Renal pelvis (tissue), 4 donors: ENCODE results near the gene SLC9A5. TPM values are rescaled to one million over a fixed set of nuclear protein-coding genes. Genes with fewer than 3 reads are reported as not detected.

Experiments
- DNase-seq: peaks from one replicate; pipeline ENCODE4 v3.0.0-alpha.2; 2013
- polyA plus RNA-seq, 3 donors: library from polyadenylated mRNA; unstranded; fragments of 120-200 nt; gene quantifications; one replicate each; pipeline ENCODE4 v1.2.1, GENCODE V29; 2013; ENCODE audit not compliant: insufficient read length in 3 of 3

Gene SLC9A5
- polyA plus RNA-seq, 3 donors, result 2.7 to 6.3 (median 5.6) TPM

- no peak for DNase-seq
Measured at GRCh38 chr16:67310561-67310960, 61.8 kb downstream of the SLC9A5 start.

GRCh38 chr16:67311607-67312488 is 63.1 kb downstream of the SLC9A5 start:
- peak; percentile 57 for DNase-seq

- DNase-seq, result peak; percentile 26
Measured at GRCh38 chr16:67312719-67313118, 63.9 kb downstream of the SLC9A5 start.

GRCh38 chr16:67317853-67318252 is 69.1 kb downstream of the SLC9A5 start:
- DNase-seq, result no peak

Other genes with a start within 250 kb of the SLC9A5 start
- gene CBFB, start 219.8 kb upstream of the SLC9A5 start, polyA plus RNA-seq, result 10 to 100 TPM; 65.4 to 70.1 (median 67.9) TPM
- gene PHAF1, start 139.0 kb upstream of the SLC9A5 start, polyA plus RNA-seq, result 10 to 100 TPM; 20.7 to 29.5 (median 28.7) TPM
- gene B3GNT9, start 98.0 kb upstream of the SLC9A5 start, polyA plus RNA-seq, result 10 to 100 TPM in 1 of 3 donors, 1 to 10 TPM in 2; 8.1 to 11.9 (median 8.2) TPM
- 1 to 10 TPM; 6.4 to 6.9 (median 6.6) TPM for gene TRADD, start 89.1 kb upstream of the SLC9A5 start, polyA plus RNA-seq
- gene FBXL8, start 89.0 kb upstream of the SLC9A5 start, polyA plus RNA-seq, result 1 to 10 TPM; 1.4 to 2.9 (median 2.2) TPM
- 1 to 10 TPM; 1.2 to 3.1 (median 2.9) TPM for gene HSF4, start 84.2 kb upstream of the SLC9A5 start, polyA plus RNA-seq
- 1 to 10 TPM; 4.1 to 9.5 (median 7.6) TPM for gene NOL3, start 78.4 kb upstream of the SLC9A5 start, polyA plus RNA-seq
- gene MATCAP1, start 65.0 kb upstream of the SLC9A5 start, polyA plus RNA-seq, result 10 to 100 TPM; 34.7 to 53.0 (median 50.1) TPM
- gene EXOC3L1, start 58.8 kb upstream of the SLC9A5 start, polyA plus RNA-seq, result 1 to 10 TPM; 6.5 to 7.2 (median 6.7) TPM
- 10 to 100 TPM; 65.5 to 72.7 (median 65.9) TPM for gene E2F4, start 56.8 kb upstream of the SLC9A5 start, polyA plus RNA-seq
- 1 to 10 TPM; 6.7 to 7.0 (median 6.9) TPM for gene ELMO3, start 49.8 kb upstream of the SLC9A5 start, polyA plus RNA-seq
- gene TMEM208, start 21.8 kb upstream of the SLC9A5 start, polyA plus RNA-seq, result 10 to 100 TPM; 40.1 to 49.4 (median 45.5) TPM
- 10 to 100 TPM; 45.1 to 48.9 (median 47.5) TPM for gene FHOD1, start 1.5 kb upstream of the SLC9A5 start, polyA plus RNA-seq
- gene PLEKHG4, start 30.6 kb downstream of the SLC9A5 start, polyA plus RNA-seq, result 10 to 100 TPM; 12.0 to 17.5 (median 13.8) TPM
- 1 to 10 TPM; 1.1 to 3.1 (median 2.9) TPM for gene KCTD19, start 77.8 kb downstream of the SLC9A5 start, polyA plus RNA-seq
- gene LRRC36, start 77.8 kb downstream of the SLC9A5 start, polyA plus RNA-seq, result 1 to 10 TPM; 2.9 to 9.9 (median 8.1) TPM
- 10 to 100 TPM; 64.7 to 71.8 (median 69.9) TPM for gene TPPP3, start 144.5 kb downstream of the SLC9A5 start, polyA plus RNA-seq
- 10 to 100 TPM; 14.7 to 18.3 (median 15.4) TPM for gene ZDHHC1, start 167.5 kb downstream of the SLC9A5 start, polyA plus RNA-seq
- 10 to 100 TPM; 44.9 to 77.6 (median 57.3) TPM for gene HSD11B2, start 182.1 kb downstream of the SLC9A5 start, polyA plus RNA-seq
- 100 to 1,000 TPM in 1 of 3 donors, 10 to 100 TPM in 2; 81.3 to 100 (median 90.2) TPM for gene ATP6V0D1, start 232.2 kb downstream of the SLC9A5 start, polyA plus RNA-seq
- gene AGRP, start 234.6 kb downstream of the SLC9A5 start, polyA plus RNA-seq, result under 1 TPM in 2 of 3 donors, not detected in 1; 0.40 to 0.91 TPM